ENCODE measurements around the gene GALNT13. TPM values are rescaled to one million over a fixed set of nuclear protein-coding genes. Genes with fewer than 3 reads are reported as not detected.

GALNT13 gene
- total RNA-seq, 1 donor from 2014 or later = 2.0 TPM

DNA sequence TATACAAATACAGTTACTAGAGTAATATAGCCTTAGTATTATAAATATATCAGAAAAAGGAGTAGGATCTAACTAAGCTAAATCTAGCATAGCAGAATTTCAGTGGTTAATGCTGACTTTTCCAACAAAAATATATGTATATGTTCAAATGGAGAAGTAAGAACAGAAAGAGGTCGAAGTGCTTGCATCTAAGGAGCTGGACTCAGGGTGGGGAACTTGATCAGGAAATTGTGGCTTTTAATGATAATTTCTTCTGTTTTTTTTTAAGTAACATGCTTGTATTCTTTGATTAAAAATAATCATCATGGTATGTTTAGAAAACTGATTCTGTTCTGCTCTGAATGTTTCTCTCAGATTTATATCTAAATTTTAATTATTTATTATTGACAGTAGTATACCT, 327.1 kb downstream of the GALNT13 start:
- no peaks in the 10 kb centered on the region for H3K79me2 ChIP-seq (ENCODE audit: insufficient read depth, low read length)
- H3K27me3 ChIP-seq (ENCODE audit: insufficient read depth, low read length) = no peaks in the 10 kb centered on the region
- H3K9ac ChIP-seq (ENCODE audit: low read length) = no peak overlapping the region
- no peak overlapping the region for H3K4me3 ChIP-seq (ENCODE audit: insufficient read depth, low read depth, low read length)
- TF ChIP-seq, protein P1, sequence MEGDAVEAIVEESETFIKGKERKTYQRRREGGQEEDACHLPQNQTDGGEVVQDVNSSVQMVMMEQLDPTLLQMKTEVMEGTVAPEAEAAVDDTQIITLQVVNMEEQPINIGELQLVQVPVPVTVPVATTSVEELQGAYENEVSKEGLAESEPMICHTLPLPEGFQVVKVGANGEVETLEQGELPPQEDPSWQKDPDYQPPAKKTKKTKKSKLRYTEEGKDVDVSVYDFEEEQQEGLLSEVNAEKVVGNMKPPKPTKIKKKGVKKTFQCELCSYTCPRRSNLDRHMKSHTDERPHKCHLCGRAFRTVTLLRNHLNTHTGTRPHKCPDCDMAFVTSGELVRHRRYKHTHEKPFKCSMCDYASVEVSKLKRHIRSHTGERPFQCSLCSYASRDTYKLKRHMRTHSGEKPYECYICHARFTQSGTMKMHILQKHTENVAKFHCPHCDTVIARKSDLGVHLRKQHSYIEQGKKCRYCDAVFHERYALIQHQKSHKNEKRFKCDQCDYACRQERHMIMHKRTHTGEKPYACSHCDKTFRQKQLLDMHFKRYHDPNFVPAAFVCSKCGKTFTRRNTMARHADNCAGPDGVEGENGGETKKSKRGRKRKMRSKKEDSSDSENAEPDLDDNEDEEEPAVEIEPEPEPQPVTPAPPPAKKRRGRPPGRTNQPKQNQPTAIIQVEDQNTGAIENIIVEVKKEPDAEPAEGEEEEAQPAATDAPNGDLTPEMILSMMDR (IDR thresholded peaks at IDR 0.05; ENCODE audit: insufficient read depth, low read depth, low read length) = no peak
- no peak for TF ChIP-seq EZH2 (IDR thresholded peaks at IDR 0.05; ENCODE audit: insufficient read depth, low read length)
- no peaks in the 10 kb centered on the region for H3K27me3 Mint-ChIP-seq (ENCODE audit: low read depth, unreplicated experiment)
- no peaks in the 10 kb centered on the region for H3K9me3 ChIP-seq (ENCODE audit: insufficient read depth, low read depth, low read length)
- H3K4me3 Mint-ChIP-seq (ENCODE audit: unreplicated experiment) = no peak overlapping the region
- H4K20me1 ChIP-seq (ENCODE audit: insufficient read depth, low read length) = no peaks in the 10 kb centered on the region
- no peak overlapping the region for H3K4me2 ChIP-seq (ENCODE audit: low read length)
- H3K36me3 ChIP-seq (ENCODE audit: insufficient read depth, low read length) = no peaks in the 10 kb centered on the region
- no peaks in the 10 kb centered on the region for H3K4me1 ChIP-seq (ENCODE audit: insufficient read depth, low read length)
- H3K27ac Mint-ChIP-seq (ENCODE audit: unreplicated experiment) = no peak overlapping the region
- no peak overlapping the region for H2AFZ ChIP-seq (ENCODE audit: low read depth, low read length)
- H3K9me3 Mint-ChIP-seq (ENCODE audit: unreplicated experiment) = no peaks in the 10 kb centered on the region
- H3K27ac ChIP-seq (ENCODE audit: low read depth, low read length) = no peak overlapping the region
- FAIRE-seq = no peak
- no peaks in the 10 kb centered on the region for H3K36me3 Mint-ChIP-seq (ENCODE audit: low read depth, unreplicated experiment)
- H3K4me1 Mint-ChIP-seq (ENCODE audit: low read depth, unreplicated experiment) = peaks cover 12% of the 10 kb centered on the region
- no peak for DNase-seq (ENCODE audit: low read depth)

DNA sequence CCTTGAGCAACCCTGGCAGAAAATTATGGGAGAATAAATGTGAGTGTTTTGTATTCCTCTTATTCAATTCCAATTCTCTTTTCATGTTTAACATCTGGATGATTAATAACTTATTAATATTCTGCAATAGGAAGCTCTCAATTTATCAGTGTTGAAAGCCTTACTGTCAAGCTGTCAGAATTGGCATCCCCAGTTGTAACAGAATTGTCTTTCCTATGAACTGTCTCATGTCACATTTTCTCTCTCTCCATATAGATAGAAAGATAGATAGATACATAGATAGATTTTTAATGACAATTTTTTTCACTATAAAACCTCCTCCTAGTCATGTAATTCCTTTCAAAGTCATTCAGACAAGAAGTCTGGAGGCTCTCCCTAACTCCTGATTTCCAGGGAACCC, 331.5 kb downstream of the GALNT13 start:
- H3K9me3 Mint-ChIP-seq (ENCODE audit: unreplicated experiment) = no peaks in the 10 kb centered on the region
- Histone ChIP-seq H3K27ac (ENCODE audit: low read depth, low read length) (no peak overlapping the region), H3K79me2 (ENCODE audit: insufficient read depth, low read length) (no peaks in the 10 kb centered on the region), H3K36me3 (ENCODE audit: insufficient read depth, low read length) (no peaks in the 10 kb centered on the region), H3K9me3 (ENCODE audit: insufficient read depth, low read depth, low read length) (no peaks in the 10 kb centered on the region), H4K20me1 (ENCODE audit: insufficient read depth, low read length) (no peaks in the 10 kb centered on the region), H3K27me3 (ENCODE audit: insufficient read depth, low read length) (no peaks in the 10 kb centered on the region), H3K4me1 (ENCODE audit: insufficient read depth, low read length) (no peaks in the 10 kb centered on the region), H3K9ac (ENCODE audit: low read length) (no peak overlapping the region), H3K4me3 (ENCODE audit: insufficient read depth, low read depth, low read length) (no peak overlapping the region), H3K4me2 (ENCODE audit: low read length) (no peak overlapping the region), H2AFZ (ENCODE audit: low read depth, low read length) (no peak overlapping the region)
- H3K4me1 Mint-ChIP-seq (ENCODE audit: low read depth, unreplicated experiment) = peaks cover 6% of the 10 kb centered on the region
- H3K27ac Mint-ChIP-seq (ENCODE audit: unreplicated experiment) = no peak overlapping the region
- FAIRE-seq (no peak), DNase-seq (ENCODE audit: low read depth) (no peak)
- H3K27me3 Mint-ChIP-seq (ENCODE audit: low read depth, unreplicated experiment) = no peaks in the 10 kb centered on the region
- no peak overlapping the region for H3K4me3 Mint-ChIP-seq (ENCODE audit: unreplicated experiment)
- TF ChIP-seq, protein P1 (IDR thresholded peaks at IDR 0.05; ENCODE audit: insufficient read depth, low read depth, low read length) = no peak
- TF ChIP-seq EZH2 (IDR thresholded peaks at IDR 0.05; ENCODE audit: insufficient read depth, low read length) = no peak
- H3K36me3 Mint-ChIP-seq (ENCODE audit: low read depth, unreplicated experiment) = no peaks in the 10 kb centered on the region

DNA sequence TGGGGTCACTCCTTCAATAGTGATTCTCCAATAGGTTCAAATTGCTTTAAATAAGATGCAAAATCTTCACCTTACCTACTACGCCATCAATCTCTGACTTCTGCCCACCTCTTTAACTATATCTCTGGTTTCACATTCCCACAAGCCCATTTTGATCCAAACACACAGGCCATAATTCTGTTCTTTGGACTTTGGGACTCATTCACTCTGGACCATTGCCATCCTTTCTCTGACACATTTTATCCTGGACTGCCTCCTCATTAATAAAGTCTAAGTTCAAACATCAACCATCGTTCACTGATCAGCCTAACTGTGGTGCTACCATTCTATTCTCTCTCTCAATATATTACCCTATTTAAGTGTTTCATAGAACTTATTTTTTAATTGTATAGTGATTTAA, 332.2 kb downstream of the GALNT13 start:
- no peaks in the 10 kb centered on the region for H3K79me2 ChIP-seq (ENCODE audit: insufficient read depth, low read length)
- H3K27ac ChIP-seq (ENCODE audit: low read depth, low read length) = no peak overlapping the region
- no peak for DNase-seq (ENCODE audit: low read depth)
- no peak for TF ChIP-seq EZH2 (IDR thresholded peaks at IDR 0.05; ENCODE audit: insufficient read depth, low read length)
- TF ChIP-seq, protein P1 (IDR thresholded peaks at IDR 0.05; ENCODE audit: insufficient read depth, low read depth, low read length) = no peak
- no peaks in the 10 kb centered on the region for H3K27me3 ChIP-seq (ENCODE audit: insufficient read depth, low read length)
- H3K9ac ChIP-seq (ENCODE audit: low read length) = no peak overlapping the region
- no peak overlapping the region for H3K4me2 ChIP-seq (ENCODE audit: low read length)
- H4K20me1 ChIP-seq (ENCODE audit: insufficient read depth, low read length) = no peaks in the 10 kb centered on the region
- no peak overlapping the region for H2AFZ ChIP-seq (ENCODE audit: low read depth, low read length)
- Mint-ChIP-seq H3K9me3 (ENCODE audit: unreplicated experiment) (no peaks in the 10 kb centered on the region), H3K27me3 (ENCODE audit: low read depth, unreplicated experiment) (no peaks in the 10 kb centered on the region), H3K36me3 (ENCODE audit: low read depth, unreplicated experiment) (no peaks in the 10 kb centered on the region), H3K4me1 (ENCODE audit: low read depth, unreplicated experiment) (peaks cover 8% of the 10 kb centered on the region), H3K4me3 (ENCODE audit: unreplicated experiment) (no peak overlapping the region), H3K27ac (ENCODE audit: unreplicated experiment) (no peak overlapping the region)
- H3K9me3 ChIP-seq (ENCODE audit: insufficient read depth, low read depth, low read length) = no peaks in the 10 kb centered on the region
- FAIRE-seq = no peak
- H3K4me3 ChIP-seq (ENCODE audit: insufficient read depth, low read depth, low read length) = no peak overlapping the region
- no peaks in the 10 kb centered on the region for H3K36me3 ChIP-seq (ENCODE audit: insufficient read depth, low read length)
- no peaks in the 10 kb centered on the region for H3K4me1 ChIP-seq (ENCODE audit: insufficient read depth, low read length)
